Dedifferentiated amniotic fluid mesenchymal stem cell (primary cell): ENCODE results near the gene ADM5.

Experiments used
- DNase-seq: peaks from one replicate; pipeline ENCODE4 v3.0.0-alpha.2; 2016; ENCODE audit errors: extremely low spot score

ADM5 gene

DNA sequence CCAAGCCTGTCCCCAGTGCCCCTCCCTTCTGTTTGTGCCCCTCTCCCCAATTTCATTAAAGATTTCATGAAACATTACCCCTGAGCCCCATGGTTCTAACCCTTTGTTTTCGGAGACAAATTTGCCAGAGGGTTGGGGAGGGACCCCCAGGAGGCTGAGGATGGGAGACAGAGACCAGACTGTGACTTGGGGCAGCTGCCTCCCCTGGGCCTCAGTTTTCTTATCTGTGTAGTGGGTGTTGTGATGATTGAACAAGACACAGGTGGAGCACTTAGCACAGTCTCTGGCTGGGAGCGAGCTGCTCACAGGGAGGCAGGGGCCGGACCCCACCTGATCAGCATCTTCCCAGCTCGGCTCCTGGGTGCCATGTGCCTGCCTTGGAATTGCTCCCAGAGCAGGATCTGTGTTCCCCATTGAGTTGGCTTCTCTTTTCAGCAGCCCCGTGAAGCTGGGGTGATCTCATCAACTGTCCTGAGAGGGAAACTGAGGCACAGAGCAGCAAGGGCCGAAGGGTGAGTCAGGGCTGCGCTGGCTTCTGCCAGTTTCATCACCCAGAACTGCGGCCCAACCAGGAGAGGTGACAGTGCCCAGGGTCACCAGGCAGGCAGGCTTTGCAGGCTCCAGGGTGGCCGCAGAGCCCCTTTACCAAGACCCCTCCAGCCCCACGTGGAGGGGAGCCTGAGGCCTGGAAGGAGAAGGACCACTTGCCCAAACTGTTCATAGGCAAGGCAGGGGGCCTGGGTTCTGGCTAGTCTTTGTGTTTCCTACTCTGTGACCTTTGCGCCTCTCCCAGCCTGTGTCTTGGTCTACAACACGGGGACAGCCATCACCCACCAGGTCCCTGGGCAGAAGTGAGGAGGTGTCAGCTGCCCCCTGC, 30.6 kb upstream of the ADM5 start:
- DNase-seq: no peak

DNA sequence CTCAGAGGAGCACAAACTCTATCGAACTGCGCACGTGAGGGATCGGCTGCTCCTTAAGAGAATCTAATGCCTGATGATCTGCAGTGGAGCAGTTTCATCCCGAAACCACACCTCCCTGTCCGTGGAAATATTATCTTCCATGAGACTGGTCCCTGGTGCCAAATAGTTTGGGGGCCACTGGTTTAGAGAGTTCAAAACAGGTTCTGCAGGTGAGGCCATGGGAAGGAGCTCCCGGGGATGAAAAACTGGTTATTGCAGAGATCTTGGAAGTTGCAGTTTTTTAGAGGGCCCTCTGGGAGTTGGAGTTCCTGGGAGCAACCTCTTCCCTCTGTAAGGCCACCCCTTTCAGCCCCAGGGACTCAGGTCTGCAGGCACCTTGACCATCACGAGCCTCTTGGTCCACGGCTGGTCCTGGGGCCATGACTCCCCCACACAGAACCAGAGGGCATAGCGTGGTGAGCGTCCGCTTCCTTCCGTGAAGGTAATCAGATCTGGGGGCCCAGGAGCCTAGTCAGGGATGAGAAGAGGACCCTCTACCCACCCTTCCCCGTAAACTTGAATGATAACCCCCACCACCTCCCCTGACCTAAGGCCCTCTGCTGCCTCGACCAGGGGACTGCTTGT, 28.9 kb upstream of the ADM5 start:
- DNase-seq: no peak

DNA sequence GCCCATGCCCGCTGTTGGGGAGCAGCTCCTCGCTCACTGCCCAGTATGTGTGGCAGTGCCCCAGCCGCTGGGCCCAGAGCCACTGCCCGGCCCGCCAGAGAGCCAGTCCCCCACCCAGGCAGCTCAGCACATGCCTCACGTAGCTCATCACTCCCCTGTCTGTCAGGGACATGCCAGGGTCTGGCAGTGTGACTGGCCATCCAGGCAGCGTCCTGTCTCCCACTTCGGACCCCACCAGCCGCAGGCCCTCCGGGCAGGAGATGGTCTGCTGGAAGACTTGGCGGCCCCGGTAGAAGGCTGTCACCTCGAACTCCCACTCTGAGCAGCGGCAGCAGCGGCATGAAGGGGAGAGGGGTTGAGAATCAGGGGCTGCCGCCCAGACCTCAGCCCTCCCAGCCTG, 27.4 kb upstream of the ADM5 start:
- no peak for DNase-seq

DNA sequence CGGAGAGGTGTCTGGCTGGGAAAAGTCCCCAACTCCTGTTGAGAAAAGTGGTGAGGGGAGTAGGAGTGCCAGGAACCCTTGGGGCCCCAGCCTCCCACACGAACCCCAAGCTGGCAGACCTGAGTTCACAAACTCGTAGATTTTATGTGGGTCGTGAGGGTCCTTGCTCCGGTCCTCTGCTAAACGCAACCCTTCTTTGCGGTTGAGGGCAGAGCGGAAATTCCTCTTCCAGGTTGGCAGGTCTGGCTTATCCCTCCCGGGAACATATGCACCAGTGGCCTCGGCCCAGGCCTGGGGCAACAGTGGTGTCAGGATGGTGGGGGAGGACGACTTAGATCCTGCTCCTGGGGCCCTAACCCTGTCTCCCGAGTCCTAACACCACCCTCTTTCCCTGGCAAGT, 26.2 kb upstream of the ADM5 start:
- DNase-seq: no peak

DNA sequence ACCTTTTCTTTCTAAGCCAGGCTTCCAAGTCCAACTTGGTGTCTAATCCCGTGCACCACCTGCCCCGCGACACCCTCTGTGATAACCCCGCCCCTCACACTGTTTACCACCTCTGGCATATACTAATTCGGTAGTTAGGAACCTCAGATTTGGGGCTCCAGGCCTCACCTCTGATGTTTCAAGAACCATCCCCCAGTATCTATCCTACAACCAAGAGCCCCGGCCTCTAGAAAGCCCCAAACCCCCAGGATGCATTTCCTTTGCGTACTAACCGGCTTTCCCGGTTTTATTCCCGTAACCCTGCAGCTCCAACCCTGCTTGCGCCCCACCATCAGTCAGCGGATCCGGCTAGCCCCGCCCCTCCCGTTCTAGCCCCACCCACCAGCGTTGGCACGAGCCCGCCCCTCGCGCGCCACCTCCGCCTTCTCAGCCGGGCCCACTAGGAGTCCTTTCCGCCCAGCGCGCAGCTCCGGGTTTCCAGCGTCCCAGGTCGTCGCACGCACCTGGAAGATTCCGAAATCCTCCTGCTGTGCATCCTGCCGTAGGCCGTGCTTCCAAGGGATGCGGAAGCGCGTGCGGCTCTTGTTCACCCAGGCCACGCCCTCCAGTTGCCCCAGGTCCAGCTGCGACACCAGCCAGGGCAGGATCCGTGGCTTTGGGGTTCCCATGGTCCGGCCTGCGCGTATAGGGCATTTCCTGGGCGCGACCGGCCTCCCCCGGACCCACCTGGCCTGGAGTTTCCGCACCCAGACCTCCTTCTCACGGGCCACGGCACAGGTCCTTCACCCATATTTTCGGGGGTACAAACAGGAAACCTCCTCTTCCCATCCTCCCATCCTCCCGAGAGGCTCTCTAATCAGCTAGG, 25.0 kb upstream of the ADM5 start:
- peak; percentile 75 for DNase-seq

DNA sequence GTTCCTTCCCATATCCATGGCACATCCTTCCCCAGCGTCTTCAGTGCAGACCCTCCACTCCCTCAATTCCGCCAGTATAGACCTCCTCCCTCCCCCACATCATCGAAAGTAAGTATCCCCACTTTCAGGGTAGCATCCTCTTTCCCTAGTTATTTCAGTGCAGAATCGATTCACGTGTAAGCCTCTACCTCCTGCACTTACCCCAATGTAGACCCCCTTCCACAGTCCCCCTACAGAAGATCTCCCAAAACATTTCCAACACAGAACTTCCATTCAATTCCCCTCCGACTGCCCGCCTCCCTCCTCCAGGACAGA, 24.4 kb upstream of the ADM5 start:
- DNase-seq: no peak

DNA sequence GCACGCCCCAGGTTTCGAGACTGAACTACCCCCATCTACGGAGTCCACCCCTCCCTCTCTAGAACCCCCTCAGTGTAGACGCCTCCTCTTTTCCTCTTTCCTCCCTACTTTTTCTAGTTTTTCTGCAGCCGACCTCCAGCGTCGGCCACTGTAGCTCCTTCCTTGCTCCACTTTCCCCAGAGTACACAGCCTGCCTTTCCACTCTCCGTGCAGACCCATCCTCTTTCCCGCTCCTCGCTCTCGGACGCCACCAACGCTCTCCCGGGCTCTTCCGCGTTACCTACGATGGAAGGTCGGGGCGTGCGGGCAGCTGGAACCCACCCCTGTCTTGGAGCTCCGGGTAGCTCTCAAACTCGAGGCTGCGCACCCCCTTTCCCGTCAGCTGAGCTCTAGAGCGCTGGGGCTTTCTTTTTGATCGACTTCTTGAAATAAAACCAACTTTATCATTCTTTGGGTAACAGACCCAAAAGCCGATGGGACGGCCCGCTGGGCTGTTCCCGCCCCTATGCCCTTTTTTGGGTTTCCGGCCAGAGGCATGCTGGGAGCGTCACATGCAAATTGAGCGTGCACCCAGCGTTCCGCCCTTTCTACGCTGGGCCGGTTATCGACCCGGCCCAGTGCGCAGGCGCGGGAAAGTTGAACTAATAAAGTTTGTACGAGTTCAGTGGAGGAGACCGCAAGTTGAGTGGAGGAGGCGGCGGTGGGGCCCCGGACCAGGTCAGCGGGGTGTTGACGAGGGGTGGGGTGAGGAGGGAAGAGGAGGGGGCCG, 23.9 kb upstream of the ADM5 start, which contains the start of the genes BCL2L12 and IRF3:
Gene BCL2L12, plus strand, starts transcription at position 583 of the 769 bp plus-strand sequence. CDS start 760 bp downstream, outside the sequence.
Gene IRF3, minus strand, starts transcription at position 507 of the 769 bp plus-strand sequence. CDS start 1,019 bp downstream, outside the sequence.
- peak; percentile 96 for DNase-seq

DNA sequence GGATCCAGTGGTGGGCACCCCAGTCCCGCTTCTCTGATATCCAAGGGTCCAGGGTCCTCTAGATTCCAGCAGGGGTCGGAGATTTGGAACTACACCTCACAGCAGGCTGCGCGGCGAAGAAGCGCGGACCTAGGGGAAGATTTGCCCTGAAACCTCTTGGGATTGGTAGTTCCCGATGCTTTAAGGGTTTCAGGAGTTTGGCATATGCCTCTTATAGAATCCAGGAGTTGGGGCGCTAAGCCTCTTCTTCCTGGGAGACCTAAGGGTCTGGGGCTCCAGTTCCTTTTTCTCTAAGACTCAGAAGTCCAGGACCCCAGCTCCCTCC, 23.3 kb upstream of the ADM5 start:
- no peak for DNase-seq

DNA sequence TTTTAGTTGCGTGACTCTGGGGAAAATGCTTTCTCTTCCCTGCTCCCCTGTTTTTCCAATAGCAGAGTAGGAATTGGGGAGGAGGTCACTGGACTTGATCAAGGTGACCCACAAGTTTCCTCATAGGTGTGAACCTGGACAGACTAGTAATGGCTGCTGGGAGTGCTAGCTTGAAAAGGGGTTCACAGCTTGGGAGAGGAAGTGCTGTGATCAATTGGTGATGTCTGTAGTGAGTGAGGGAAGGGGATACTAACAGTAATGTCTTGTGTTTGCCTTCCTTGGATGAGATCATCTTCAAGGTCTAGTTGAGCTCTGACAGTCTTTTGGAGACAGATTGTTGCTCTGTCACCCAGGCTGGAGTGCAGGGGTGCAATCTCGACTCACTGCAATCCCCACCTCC, 21.9 kb upstream of the ADM5 start:
- no peak for DNase-seq

DNA sequence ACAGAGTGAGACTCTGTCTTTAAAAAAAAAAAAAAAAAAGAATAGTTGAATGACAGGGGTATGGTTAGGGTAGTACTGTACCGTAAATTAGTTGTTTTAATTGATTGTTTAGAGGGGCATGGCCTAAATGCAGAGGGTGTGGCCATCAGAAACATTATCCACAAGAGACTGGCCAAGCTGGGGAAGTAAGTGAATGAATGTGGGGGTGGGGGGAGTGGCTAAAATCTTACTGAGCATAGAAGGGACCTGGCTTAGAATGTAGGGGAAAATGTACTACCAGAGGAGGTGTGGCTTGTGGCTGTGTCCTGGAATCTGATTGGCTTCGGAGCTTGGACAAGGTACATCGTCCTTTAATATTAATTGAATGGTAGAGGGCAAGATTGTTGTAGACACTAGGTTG, 19.9 kb upstream of the ADM5 start:
- no peak for DNase-seq

DNA sequence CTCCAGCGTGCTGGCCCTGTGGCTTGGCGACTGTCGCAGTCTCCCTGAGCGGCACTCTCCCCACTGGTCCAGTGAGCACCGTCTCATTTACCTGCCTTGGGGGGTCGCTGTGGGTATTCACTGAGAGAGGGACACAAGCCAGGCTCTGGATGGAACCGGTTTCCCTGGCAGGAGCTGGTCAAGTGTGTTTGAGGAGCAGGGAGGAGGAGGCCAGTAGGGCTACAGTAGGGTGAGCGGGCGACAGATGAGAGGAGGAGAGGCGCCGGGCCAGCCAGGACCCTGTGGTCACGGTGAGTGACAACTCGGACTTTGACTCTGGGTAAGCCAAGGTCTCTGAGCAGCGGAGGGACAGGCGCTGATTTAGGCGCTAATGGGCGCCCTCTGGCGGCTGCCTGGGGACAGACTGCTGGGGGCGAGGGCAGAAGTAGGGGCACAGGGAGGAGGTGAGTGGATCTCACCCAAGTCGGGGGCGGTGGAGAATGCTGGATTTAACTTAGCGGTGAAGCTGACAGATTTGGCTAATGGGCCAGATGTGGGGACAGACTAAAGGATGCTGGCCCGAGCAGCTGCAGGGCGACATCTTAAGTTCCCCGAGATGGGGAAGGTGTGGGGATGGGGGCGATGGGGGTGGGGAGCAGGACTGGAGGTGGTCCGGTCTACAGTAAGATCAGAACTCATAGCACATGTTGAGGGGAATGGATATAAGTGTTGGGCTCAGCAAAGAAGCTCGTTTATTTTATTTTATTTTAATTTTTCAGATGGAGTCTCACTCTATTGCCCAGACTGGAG, 17.1 kb upstream of the ADM5 start:
- peak; percentile 63 for DNase-seq

DNA sequence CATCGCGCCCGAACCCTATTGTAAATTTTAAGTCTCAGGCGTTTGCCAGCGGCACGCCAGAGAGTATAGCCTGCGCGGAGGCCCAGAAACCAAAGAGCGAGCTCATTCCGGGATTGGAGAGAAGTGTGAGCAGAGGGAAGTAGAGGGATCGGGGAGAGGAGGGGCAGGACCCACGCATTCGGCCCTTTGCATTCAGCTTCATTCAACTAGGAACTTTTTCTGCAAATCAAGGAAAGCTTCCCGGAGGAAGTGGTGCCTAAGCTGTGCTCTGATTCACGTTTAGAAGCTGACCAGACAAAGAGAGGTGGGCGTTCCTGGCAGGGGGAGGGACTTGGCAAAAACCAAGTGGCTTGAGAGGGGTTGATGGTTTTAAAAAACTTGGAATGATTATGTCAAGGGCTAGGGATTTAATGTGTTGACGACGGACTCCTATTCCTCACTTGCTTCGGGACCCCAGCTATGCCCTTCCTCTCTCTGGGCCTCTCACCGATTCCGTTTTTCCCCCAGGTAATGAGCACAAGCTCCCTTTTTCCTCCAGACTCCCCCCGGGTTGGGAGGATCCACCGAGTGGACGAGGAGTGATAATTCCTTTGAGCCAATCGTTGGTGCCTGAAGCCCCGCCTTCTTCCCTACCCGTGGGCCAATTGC, 13.1 kb upstream of the ADM5 start:
- DNase-seq: peak; percentile 86

DNA sequence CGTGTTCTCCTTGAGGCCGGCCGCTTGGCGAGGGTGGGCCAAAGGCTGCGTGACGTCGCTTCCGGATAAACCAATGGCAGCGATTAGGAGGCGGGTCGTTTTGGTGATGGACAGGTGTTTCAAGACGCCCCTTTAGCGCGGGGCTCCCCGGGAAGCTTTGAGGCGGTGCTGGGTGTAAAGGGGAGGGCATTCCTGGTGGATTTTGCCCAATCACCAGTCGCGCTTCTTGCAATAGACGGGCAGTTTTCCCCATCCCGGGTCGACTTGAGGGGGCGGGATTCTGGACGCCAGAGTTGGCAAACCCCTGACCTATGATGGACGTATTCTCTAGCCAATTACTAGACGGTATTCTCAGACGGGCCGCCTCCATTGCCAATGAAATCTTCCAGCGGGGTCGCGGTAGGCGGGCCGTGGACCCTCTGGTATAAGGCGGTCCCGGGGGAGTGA, 12.6 kb upstream of the ADM5 start:
- DNase-seq: peak; percentile 100

DNA sequence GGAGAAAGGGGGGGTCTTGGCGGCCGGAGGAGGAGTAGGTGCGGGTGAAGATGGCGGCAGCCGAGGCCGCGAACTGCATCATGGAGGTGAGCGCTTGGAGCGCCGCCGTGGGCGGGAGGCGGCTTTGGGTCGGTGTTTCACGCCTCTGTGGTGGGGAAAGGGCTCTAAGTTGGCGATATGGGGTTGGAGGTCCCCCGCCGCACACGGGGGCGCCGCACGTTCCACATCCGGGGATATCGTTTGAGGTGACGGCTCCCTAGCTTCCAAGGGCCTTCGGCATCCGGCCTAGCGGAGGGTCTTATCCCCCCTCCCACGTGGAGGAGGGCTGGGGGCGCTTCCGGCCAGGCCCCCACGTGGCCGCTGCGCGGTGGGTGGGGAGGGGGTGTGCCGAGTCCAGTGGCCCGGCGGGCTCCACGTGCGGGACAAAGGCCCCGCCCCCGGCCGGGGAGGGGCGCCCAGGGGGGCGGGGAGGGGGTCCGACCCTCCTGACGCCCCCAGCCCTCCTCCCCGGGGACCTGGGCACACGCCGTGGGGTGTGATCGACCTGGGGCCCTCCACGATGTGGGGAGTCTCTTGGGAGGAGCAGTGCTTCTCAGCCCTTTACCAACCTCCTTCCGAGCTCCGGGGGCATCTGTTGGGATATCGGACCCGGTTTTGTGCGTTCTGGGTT, 12.0 kb upstream of the ADM5 start, which contains the start of gene PRMT1:
Gene PRMT1, plus strand, starts transcription at position 41 of the 670 bp plus-strand sequence. Its CDS starts 10 bp downstream, at position 51.
- no peak for DNase-seq

DNA sequence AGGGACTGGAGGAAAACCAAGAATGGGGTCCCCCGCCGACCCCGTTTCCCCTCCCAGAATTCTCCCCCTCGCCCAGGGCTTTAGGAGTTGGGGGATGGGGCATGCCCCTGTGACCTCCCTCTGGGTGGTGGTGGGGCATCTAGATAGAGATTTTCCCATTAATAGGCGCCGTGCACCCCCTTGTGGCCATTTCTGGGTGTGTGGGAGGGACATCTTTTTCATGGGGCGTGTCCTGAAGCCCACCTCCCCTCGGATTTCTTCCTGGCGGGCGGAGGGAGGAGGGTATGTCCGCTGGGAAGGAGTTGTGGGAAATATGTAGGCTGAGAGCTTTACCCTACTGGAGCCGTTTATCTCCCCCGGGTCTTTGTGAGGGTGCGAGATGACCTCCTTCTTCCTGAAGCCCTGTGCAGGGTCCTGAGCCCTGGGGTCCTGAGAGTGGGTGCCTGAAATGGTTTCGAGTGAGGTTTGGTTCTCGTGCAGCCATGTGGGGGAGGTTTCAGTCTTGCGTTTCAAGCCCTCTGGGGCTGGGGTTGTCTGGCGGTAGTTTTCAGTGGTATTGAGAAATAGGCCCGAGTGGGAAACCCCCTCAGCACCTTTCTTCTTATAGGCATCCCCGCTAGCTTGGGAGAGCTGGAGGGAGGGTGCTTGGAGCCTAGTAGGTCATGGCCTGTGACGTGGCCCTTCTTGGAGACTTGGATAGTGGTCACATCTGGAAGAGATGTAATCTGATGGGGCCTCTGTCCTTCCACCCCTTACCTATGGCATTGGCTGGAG, 11.3 kb upstream of the ADM5 start:
- DNase-seq: peak; percentile 54

DNA sequence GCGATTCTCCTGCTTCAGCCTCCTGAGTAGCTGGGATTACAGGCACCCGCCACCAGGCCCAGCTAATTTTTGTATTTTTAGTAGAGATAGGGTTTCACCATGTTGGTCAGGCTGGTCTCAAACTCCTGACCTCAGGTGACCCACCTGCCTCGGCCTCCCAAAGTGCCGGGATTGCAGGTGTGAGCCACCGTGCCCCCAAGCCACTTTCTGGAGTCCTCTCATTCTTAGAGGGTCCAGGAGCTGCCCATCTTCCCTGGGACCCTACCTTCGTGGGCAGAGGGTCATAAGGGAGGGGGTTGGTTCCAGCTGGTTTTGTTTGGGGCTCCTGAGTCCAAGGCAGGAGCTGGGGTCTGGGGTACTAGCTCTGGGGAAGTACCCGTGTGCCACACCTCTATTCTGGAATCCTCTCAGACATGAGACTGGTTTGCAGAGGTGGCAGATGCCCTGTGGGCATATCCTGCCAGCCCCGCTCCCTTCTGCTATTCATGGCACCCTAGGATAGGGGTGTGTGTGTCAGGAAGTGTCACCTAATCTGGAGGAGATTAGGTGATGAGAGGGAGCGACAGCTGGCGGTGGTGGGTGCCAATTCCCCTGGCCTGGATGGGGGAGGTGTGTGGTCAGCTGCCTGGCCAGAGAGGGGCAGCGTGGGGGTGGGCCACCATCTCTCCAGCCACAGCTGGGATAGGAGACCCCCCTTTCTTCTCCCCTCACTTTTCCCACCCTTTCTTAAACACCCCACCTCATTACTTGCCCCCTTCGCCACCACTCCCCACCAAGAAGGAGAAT, 10.2 kb upstream of the ADM5 start:
- no peak for DNase-seq

DNA sequence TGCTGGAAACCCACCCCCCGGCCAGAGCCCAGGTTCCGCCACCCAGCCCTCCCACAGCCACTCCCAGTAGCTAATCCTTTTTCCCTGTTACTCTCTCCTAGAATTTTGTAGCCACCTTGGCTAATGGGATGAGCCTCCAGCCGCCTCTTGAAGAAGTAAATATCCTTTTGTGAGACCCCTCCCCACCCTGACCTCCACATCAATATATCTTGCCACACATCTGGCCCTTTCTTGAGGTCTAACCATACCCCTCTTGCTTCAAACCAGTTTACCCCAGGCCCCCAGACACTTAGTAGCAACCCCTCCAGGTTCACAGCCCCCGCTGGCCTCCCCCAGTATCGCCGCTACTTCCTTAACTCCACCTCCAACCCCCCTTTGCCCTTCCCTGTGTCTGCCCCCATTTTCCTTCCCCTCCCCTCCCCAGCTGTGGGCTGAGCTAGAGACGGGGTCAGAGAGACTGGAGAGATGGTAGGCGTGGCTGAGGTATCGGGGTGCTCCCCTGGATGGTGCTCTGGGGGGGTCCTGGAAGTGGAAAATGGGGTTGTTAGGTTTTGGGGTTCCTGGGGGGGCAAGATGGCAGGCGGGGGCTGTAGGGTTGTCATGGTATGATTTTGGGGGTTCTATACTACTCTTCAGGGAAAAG, 9.5 kb upstream of the ADM5 start:
- DNase-seq: no peak
